SK-N-SH (cell line): ENCODE measurements around the gene USP46. TPM values are rescaled to one million over a fixed set of nuclear protein-coding genes. Genes with fewer than 3 reads are reported as not detected.

Experiments used
- CTCF ChIA-PET: fragments of 300-600, 350-600 bp; formaldehyde crosslinking; extraction: SDS; loops from one replicate; lab custom pipeline; 2021; lab: Yijun Ruan, JAX
- POLR2A ChIA-PET: fragments of 350-600 bp; sonication (Branson Sonifier 250); formaldehyde crosslinking; extraction: SDS; loops from one replicate; lab custom pipeline; 2020; ENCODE audit warnings: antibody characterized with exemption, inconsistent platforms; lab: Yijun Ruan, JAX
- DNase-seq: peaks from one replicate; pipeline ENCODE4 v3.0.0; 2012
- H2AFZ ChIP-seq: fragments of 200-600 bp; sonication (generic); 2 replicates; pipeline ENCODE4 v1.8.1; 2016; ENCODE audit warnings: antibody characterized with exemption, mild to moderate bottlenecking, low read depth
- H3F3A ChIP-seq: fragments of 200-600 bp; sonication (generic); replicated peaks from 2 replicates; pipeline ENCODE3; 2016; ENCODE audit warnings: antibody characterized with exemption, mild to moderate bottlenecking; ENCODE audit not compliant: insufficient read depth
- H3K27ac ChIP-seq, 2 experiments: fragments of 200-500 bp in 1 of 2; fragments of 200-600 bp in 1 of 2; sonication (Bioruptor generic) in 1 of 2; sonication (generic), shearing (Covaris generic) in 1 of 2; 2 replicates each; pipeline versions ENCODE4 v1.5.1 to v1.6.1; 2014 to 2016; ENCODE audit warnings: low read depth in 2 of 2, inconsistent platforms in 1 of 2, low read length in 1 of 2, mild to moderate bottlenecking in 1 of 2, mixed read lengths in 1 of 2
- H3K27me3 ChIP-seq: fragments of 200-600 bp; sonication (generic), shearing (Covaris generic); 2 replicates; pipeline ENCODE4 v1.6.1; 2016; ENCODE audit warnings: mixed run types; ENCODE audit not compliant: insufficient read depth
- H3K36me3 ChIP-seq, 2 experiments: fragments of 200-500 bp in 1 of 2; fragments of 200-600 bp in 1 of 2; sonication (Bioruptor generic) in 1 of 2; sonication (generic) in 1 of 2; replicated peaks in 1 of 2; 2 replicates each; pipeline versions ENCODE3 to v1.5.1; 2014 to 2016; ENCODE audit warnings: low read length in 1 of 2, mild to moderate bottlenecking in 1 of 2; ENCODE audit not compliant: insufficient read depth in 2 of 2, control insufficient read depth in 1 of 2
- H3K4me1 ChIP-seq, 2 experiments: fragments of 200-500 bp in 1 of 2; fragments of 200-600 bp in 1 of 2; sonication (Bioruptor generic) in 1 of 2; sonication (generic), shearing (Covaris generic) in 1 of 2; 2 replicates each; pipeline versions ENCODE4 v1.5.1 to v1.6.1; 2014 to 2016; ENCODE audit warnings: low read depth in 1 of 2, low read length in 1 of 2, mixed run types in 1 of 2; ENCODE audit not compliant: insufficient read depth in 2 of 2, control insufficient read depth in 1 of 2
- H3K4me2 ChIP-seq: fragments of 200-600 bp; sonication (generic), shearing (Covaris generic); 2 replicates; pipeline ENCODE4 v1.6.1; 2017; ENCODE audit warnings: mixed run types
- H3K4me3 ChIP-seq, 2 experiments: fragments of 200-500 bp in 1 of 2; fragments of 200-600 bp in 1 of 2; sonication (Bioruptor generic) in 1 of 2; sonication (generic), shearing (Covaris generic) in 1 of 2; 2 replicates each; pipeline versions ENCODE4 v1.5.1 to v1.8.1; 2014 to 2016; ENCODE audit warnings: low read depth in 2 of 2, inconsistent platforms in 1 of 2, low read length in 1 of 2, mild to moderate bottlenecking in 1 of 2, mixed read lengths in 1 of 2, moderate library complexity in 1 of 2
- H3K79me2 ChIP-seq: fragments of 200-600 bp; sonication (generic); 2 replicates; pipeline ENCODE4 v1.8.1; 2017; ENCODE audit warnings: mild to moderate bottlenecking; ENCODE audit not compliant: insufficient read depth
- H3K9ac ChIP-seq: fragments of 200-600 bp; sonication (generic); 2 replicates; pipeline ENCODE4 v1.6.1; 2017; ENCODE audit warnings: mixed run types
- H3K9me2 ChIP-seq: fragments of 200-600 bp; sonication (generic); 2 replicates; pipeline ENCODE4 v1.6.1; 2017; ENCODE audit warnings: mixed run types
- H3K9me3 ChIP-seq: fragments of 200-600 bp; sonication (generic); 2 replicates; pipeline ENCODE4 v1.6.1; 2017; ENCODE audit warnings: mixed run types, mild to moderate bottlenecking, moderate library complexity
- H4K20me1 ChIP-seq: fragments of 200-600 bp; sonication (generic); 2 replicates; pipeline ENCODE4 v1.6.1; 2017; ENCODE audit warnings: mild to moderate bottlenecking, mixed run types; ENCODE audit not compliant: insufficient read depth
- CHD2 ChIP-seq: fragments of 150-350 bp; IDR thresholded peaks from 2 replicates; pipeline ENCODE4 v1.6.1; 2018; ENCODE audit warnings: low read length; ENCODE audit not compliant: partially characterized antibody
- CTCF ChIP-seq: fragments of 200-600 bp; sonication (generic); IDR thresholded peaks from 2 replicates; pipeline ENCODE4 v1.6.1; 2017; ENCODE audit warnings: antibody characterized with exemption, mild to moderate bottlenecking, moderate library complexity
- ELF1 ChIP-seq: IDR thresholded peaks from 2 replicates; pipeline ENCODE4 v1.4.0; 2012
- EP300 ChIP-seq, 2 experiments: IDR thresholded peaks; 2 replicates each; pipeline versions ENCODE4 v1.4.0 to v1.6.1; 2012; ENCODE audit warnings: borderline replicate concordance in 1 of 2, low read depth in 1 of 2, low read length in 1 of 2
- EZH2phosphoT487 ChIP-seq: fragments of 200-600 bp; sonication (generic); IDR thresholded peaks from 2 replicates; pipeline ENCODE4 v1.6.1; 2017; ENCODE audit warnings: low read depth, mixed run types, mild to moderate bottlenecking, antibody characterized with exemption, moderate library complexity, borderline replicate concordance
- FOXM1 ChIP-seq: IDR thresholded peaks from 2 replicates; pipeline ENCODE4 v1.4.0; 2012; ENCODE audit warnings: low read depth, mild to moderate bottlenecking
- GABPA ChIP-seq: IDR thresholded peaks from 2 replicates; pipeline ENCODE4 v1.4.0; 2012; ENCODE audit warnings: low read depth, mild to moderate bottlenecking
- IRF3 ChIP-seq: fragments of 150-350 bp; IDR thresholded peaks from 2 replicates; pipeline ENCODE4 v1.6.1; 2016; ENCODE audit warnings: mild to moderate bottlenecking, low read depth, low read length
- MEF2A ChIP-seq: IDR thresholded peaks from 2 replicates; pipeline ENCODE4 v1.4.0; 2012; ENCODE audit warnings: low read depth, borderline replicate concordance
- NFIC ChIP-seq: IDR thresholded peaks from 2 replicates; pipeline ENCODE4 v1.4.0; 2012; ENCODE audit warnings: borderline replicate concordance
- RAD21 ChIP-seq: IDR thresholded peaks from 2 replicates; pipeline ENCODE4 v1.6.1; 2012; ENCODE audit warnings: mild to moderate bottlenecking, low read length
- RCOR1 ChIP-seq: fragments of 150-350 bp; IDR thresholded peaks from 2 replicates; pipeline ENCODE4 v1.6.1; 2017; ENCODE audit warnings: antibody characterized with exemption, low read length
- RFX5 ChIP-seq: IDR thresholded peaks from 2 replicates; pipeline ENCODE4 v1.6.1; 2012; ENCODE audit warnings: mild to moderate bottlenecking, improper control_type of control experiment, low read length
- RXRA ChIP-seq: IDR thresholded peaks from 2 replicates; pipeline ENCODE4 v1.4.0; 2012; ENCODE audit warnings: low read depth, mild to moderate bottlenecking, borderline replicate concordance
- TCF12 ChIP-seq: IDR thresholded peaks from 2 replicates; pipeline ENCODE4 v1.4.0; 2012
- TEAD4 ChIP-seq: IDR thresholded peaks from 2 replicates; pipeline ENCODE4 v1.4.0; 2012; ENCODE audit warnings: mild to moderate bottlenecking, borderline replicate concordance; ENCODE audit not compliant: insufficient read depth
- WGBS: methylation state at CpG from one replicate; pipeline ENCODE4 v1.1.6; 2017; ENCODE audit warnings: low lambda C conversion rate; 5-methylcytosine and 5-hydroxymethylcytosine counted together
- polyA plus RNA-seq, 3 experiments: library from polyadenylated mRNA; depleted of rRNA; stranded (reverse); fragments of >200 nt; gene quantifications; 2 replicates each; pipeline ENCODE4 v1.2.3, GENCODE V29; 2012

The USP46 gene
- polyA plus RNA-seq, 1 of the 3 experiments (the other 2 are of a cell fraction) = 4.5 TPM

GRCh38 chr4:52585379-52585778 is 73.7 kb downstream of the USP46 start:
- H3K27me3 ChIP-seq = no peaks in the 10 kb centered on the region
- POLR2A ChIA-PET = no interaction called here
- no peak overlapping the region for H3K9ac ChIP-seq
- H3F3A ChIP-seq = no peaks in the 10 kb centered on the region
- no peak overlapping the region for H3K4me2 ChIP-seq
- no peaks in the 10 kb centered on the region for H4K20me1 ChIP-seq
- no peaks in the 10 kb centered on the region for H3K9me2 ChIP-seq
- no peaks in the 10 kb centered on the region; a peak in 1 of 4 replicates for H3K4me1 ChIP-seq
- no peak for DNase-seq
- no peak overlapping the region for H3K4me3 ChIP-seq
- H3K36me3 ChIP-seq = no peaks in the 10 kb centered on the region
- no peaks in the 10 kb centered on the region for H3K9me3 ChIP-seq
- WGBS = 60% methylated on average over 2 of the region's 2 CpGs
- TF ChIP-seq RCOR1 (no peak), FOXM1 (no peak), CHD2 (no peak), IRF3 (no peak), NFIC (no peak), RAD21 (no peak), RXRA (no peak), ELF1 (no peak), TEAD4 (no peak), EZH2phosphoT487 (no peak), TCF12 (no peak), MEF2A (no peak), EP300 (IDR thresholded peaks at IDR 0.05; ENCODE audit: borderline replicate concordance in 1 of 2, low read depth in 1 of 2, low read length in 1 of 2) (no peak), RFX5 (no peak), CTCF (no peak), GABPA (no peak)
- H3K79me2 ChIP-seq = no peaks in the 10 kb centered on the region
- H2AFZ ChIP-seq = no peak overlapping the region
- CTCF ChIA-PET = interaction anchor here (1.0 to 1.9 kb wide), 3 partner anchors 14 to 397 kb away, joined by 3 to 6 read pairs (median 4); no protein-coding TSS in a partner anchor
- H3K27ac ChIP-seq = no peak overlapping the region
